AG04450 (cell line): ENCODE data around the gene TXNIP. TPM values are rescaled to one million over a fixed set of nuclear protein-coding genes. Genes with fewer than 3 reads are reported as not detected.

Source experiments
- CTCF ChIA-PET: fragments of 300-600, 350-600 bp; formaldehyde crosslinking; extraction: SDS; loops from one replicate; lab custom pipeline; 2022; ENCODE audit warnings: antibody characterized with exemption, inconsistent platforms; lab: Charles Lee
- POLR2A ChIA-PET: fragments of 350-600 bp; formaldehyde crosslinking; extraction: SDS; loops from one replicate; lab custom pipeline; 2021; ENCODE audit warnings: antibody characterized with exemption, inconsistent platforms; lab: Yijun Ruan, JAX
- DNase-seq: peaks from one replicate; pipeline ENCODE4 v3.0.0-alpha.2; 2011; ENCODE audit warnings: low read depth, low spot score
- H3K27ac ChIP-seq: one replicate; pipeline ENCODE4 v1.5.1; 2012; ENCODE audit warnings: low read depth, low read length, control low read depth
- H3K27me3 ChIP-seq: one replicate; pipeline ENCODE4 v1.6.0; 2012; ENCODE audit warnings: low read length; ENCODE audit not compliant: control insufficient read depth, insufficient read depth
- H3K4me3 ChIP-seq: 2 replicates; pipeline ENCODE4 v1.5.1; 2011; ENCODE audit warnings: mild to moderate bottlenecking, low read depth, low read length, control low read depth
- H3K9me3 ChIP-seq: 2 replicates; pipeline ENCODE4 v1.5.1; 2012; ENCODE audit warnings: low read length; ENCODE audit not compliant: control insufficient read depth, insufficient read depth
- polyA plus RNA-seq: library from polyadenylated mRNA; depleted of rRNA; stranded (reverse); fragments of >200 nt; gene quantifications from 2 replicates; pipeline ENCODE4 v1.2.3, GENCODE V29; 2011
- TF ChIP-seq, protein P1 (sequence below): IDR thresholded peaks from 2 replicates; pipeline ENCODE4 v1.5.1; 2011; ENCODE audit warnings: low read depth, low read length, control low read depth, inconsistent platforms

Gene TXNIP
- polyA plus RNA-seq, 1 experiment = 229 TPM

DNA sequence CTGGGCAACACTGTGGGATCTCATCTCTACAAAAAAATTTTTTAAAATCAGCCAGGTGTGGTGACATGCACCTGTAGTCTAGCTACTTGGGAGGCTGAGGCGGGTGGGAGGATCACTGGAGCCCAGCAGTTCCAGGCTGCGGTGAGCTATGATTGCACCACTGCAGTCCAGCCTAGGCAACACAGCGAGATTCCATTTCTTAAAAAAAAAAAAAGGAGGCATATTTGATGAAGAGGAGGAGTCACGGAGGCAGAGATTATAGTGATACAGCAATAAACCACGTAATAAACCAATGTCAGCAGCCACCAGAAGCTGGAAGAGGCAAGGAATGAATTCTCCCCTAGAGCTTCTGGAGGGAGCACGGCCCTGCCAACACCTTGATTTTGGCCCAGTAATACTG, 42.5 kb downstream of the TXNIP start:
- TF ChIP-seq, protein P1, sequence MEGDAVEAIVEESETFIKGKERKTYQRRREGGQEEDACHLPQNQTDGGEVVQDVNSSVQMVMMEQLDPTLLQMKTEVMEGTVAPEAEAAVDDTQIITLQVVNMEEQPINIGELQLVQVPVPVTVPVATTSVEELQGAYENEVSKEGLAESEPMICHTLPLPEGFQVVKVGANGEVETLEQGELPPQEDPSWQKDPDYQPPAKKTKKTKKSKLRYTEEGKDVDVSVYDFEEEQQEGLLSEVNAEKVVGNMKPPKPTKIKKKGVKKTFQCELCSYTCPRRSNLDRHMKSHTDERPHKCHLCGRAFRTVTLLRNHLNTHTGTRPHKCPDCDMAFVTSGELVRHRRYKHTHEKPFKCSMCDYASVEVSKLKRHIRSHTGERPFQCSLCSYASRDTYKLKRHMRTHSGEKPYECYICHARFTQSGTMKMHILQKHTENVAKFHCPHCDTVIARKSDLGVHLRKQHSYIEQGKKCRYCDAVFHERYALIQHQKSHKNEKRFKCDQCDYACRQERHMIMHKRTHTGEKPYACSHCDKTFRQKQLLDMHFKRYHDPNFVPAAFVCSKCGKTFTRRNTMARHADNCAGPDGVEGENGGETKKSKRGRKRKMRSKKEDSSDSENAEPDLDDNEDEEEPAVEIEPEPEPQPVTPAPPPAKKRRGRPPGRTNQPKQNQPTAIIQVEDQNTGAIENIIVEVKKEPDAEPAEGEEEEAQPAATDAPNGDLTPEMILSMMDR = no peak
- CTCF ChIA-PET = interaction anchor here (0.8 to 1.2 kb wide), 2 partner anchors 44 to 62 kb away, joined by 3 to 5 read pairs; partner anchors contain the start of gene ITGA10
- Histone ChIP-seq H3K9me3 (no peaks in the 10 kb centered on the region), H3K4me3 (no peak overlapping the region), H3K27ac (no peak overlapping the region), H3K27me3 (no peaks in the 10 kb centered on the region)
- POLR2A ChIA-PET = interaction anchor here (1.2 kb wide), 1 partner anchor 26 kb away, joined by 5 read pairs; the partner anchor contains the start of gene RBM8A
- no peak for DNase-seq

DNA sequence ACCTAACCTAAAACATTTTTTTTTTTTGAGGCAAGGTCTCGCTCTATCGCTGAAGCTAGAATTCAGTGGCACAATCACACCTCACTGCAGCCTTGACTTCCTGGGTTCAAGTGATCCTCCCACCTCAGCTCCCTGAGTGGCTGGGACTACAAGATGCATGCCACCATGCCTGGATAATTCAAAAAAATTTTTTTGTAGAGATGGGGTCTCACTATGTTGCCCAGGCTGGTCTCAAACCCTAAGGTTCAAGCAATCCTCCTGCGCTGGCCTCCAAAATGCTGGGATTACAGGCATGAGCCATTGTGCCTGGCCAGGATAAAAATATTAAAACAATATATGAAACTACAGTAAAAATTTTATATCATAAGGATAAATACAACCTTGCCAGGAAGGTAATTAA, 43.5 kb downstream of the TXNIP start:
- H3K27ac ChIP-seq = no peak overlapping the region
- DNase-seq = no peak
- H3K4me3 ChIP-seq = no peak overlapping the region
- H3K9me3 ChIP-seq = no peaks in the 10 kb centered on the region
- ChIA-PET POLR2A (no interaction called here), CTCF (no interaction called here)
- no peaks in the 10 kb centered on the region for H3K27me3 ChIP-seq
- TF ChIP-seq, protein P1 = no peak

DNA sequence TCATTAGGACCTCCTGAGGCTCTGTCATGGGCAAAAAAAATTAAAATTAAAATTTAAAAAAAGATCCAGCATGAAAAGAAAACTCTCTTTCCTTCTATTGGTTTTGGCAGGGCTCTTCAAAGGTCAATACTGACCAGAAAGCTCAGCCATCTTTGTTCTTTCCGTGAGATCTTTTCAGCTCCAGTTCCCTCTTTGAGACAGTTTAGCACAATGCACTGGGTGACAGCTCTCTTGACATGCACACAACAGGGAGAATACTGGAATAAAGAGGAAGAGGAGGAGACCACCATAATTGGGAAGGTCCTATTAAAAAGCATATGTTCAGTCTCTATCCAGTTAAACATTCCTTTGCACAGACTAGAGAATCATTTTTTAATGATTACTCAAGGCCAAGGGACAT, 44.9 kb downstream of the TXNIP start:
- Histone ChIP-seq H3K27me3 (no peaks in the 10 kb centered on the region), H3K4me3 (no peak overlapping the region), H3K27ac (no peak overlapping the region), H3K9me3 (no peaks in the 10 kb centered on the region)
- DNase-seq = no peak
- CTCF ChIA-PET = interaction anchor here (0.7 kb wide), 1 partner anchor 107 kb away, joined by 6 read pairs; no protein-coding TSS in a partner anchor
- TF ChIP-seq, protein P1 = no peak
- POLR2A ChIA-PET = no interaction called here

DNA sequence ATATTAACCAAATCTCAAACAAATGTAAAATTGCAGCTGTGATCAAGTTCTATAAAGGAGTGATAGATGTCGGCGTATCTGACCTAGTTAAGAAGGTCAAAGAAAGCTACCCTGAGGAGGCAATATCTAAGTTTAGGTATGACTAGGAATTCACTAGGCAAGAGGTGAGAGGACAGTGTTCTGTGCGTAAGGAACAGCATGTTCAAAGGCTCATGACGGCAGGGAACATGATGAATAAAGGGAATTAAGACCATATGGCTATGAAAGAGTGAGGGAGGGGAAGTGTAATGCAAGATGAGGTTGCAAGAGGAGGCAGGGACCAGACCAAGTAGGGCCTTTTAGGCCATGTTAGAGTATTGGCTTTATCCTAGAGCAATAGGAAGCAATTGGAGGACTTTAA, 47.2 kb downstream of the TXNIP start:
- POLR2A ChIA-PET = no interaction called here
- TF ChIP-seq, protein P1 = no peak
- Histone ChIP-seq H3K27me3 (no peaks in the 10 kb centered on the region), H3K27ac (no peak overlapping the region), H3K9me3 (no peaks in the 10 kb centered on the region), H3K4me3 (no peak overlapping the region)
- CTCF ChIA-PET = interaction anchor here (1.0 kb wide), 1 partner anchor 83 kb away, joined by 6 read pairs; no protein-coding TSS in a partner anchor
- DNase-seq = no peak

DNA sequence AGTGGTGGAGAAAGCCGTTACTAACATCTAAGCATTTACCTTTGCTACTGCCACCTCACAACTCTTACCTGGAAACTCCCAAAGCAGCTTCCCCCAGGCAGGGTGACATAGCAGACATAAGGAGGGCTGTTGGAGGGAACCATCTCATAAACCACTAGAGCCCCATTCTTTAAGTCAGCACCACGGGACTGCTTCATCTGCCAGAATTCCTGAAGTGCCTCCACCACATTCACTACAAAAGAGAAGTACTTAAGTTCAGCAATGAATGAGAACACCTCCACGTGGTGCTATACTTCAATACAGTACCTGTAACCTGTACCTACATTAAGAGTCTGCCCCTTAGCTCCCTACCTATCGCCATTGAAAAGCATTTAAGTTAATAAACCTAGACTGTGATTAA, 48.8 kb downstream of the TXNIP start:
- Histone ChIP-seq H3K9me3 (no peaks in the 10 kb centered on the region), H3K27me3 (no peaks in the 10 kb centered on the region), H3K4me3 (no peak overlapping the region), H3K27ac (no peak overlapping the region)
- CTCF ChIA-PET = interaction anchor here (0.6 kb wide), 1 partner anchor 37 kb away, joined by 4 read pairs; the partner anchor contains the start of gene ITGA10
- no peak for DNase-seq
- TF ChIP-seq, protein P1 = no peak
- POLR2A ChIA-PET = no interaction called here
